Activated naive CD4-positive, alpha-beta T cell treated with anti-CD3 and anti-CD28 coated beads, Interleukin-2, amount 50 U/mL, for 24 hours (primary cell): ENCODE measurements around the gene ANAPC1.
A peak's percentile ranks its signal among the peaks of the same experiment; 100 is the strongest.
"Not testable (repeated sequence)": the region's sequence is repeated elsewhere in the genome, so short reads cannot be mapped to it uniquely, and the experiment has no call there.

Experiments used
- H3K27ac Mint-ChIP-seq: one replicate; pipeline ENCODE4 v1.8.0; 2021; ENCODE audit warnings: mild to moderate bottlenecking, mixed read lengths
- H3K27me3 Mint-ChIP-seq: one replicate; pipeline ENCODE4 v1.8.0; 2021; ENCODE audit warnings: mixed read lengths
- H3K36me3 Mint-ChIP-seq: one replicate; pipeline ENCODE4 v1.8.0; 2021; ENCODE audit warnings: mixed read lengths
- H3K4me1 Mint-ChIP-seq: one replicate; pipeline ENCODE4 v1.8.0; 2021; ENCODE audit warnings: mixed read lengths
- H3K4me3 Mint-ChIP-seq: one replicate; pipeline ENCODE4 v1.8.0; 2021; ENCODE audit warnings: mild to moderate bottlenecking, mixed read lengths
- H3K9me3 Mint-ChIP-seq: one replicate; pipeline ENCODE4 v1.8.0; 2021; ENCODE audit warnings: mixed read lengths

ANAPC1 gene

GRCh38 chr2:111735420-111735819 lies 148.6 kb downstream of the ANAPC1 start:
- not testable (repeated sequence) for H3K4me3 Mint-ChIP-seq, H3K9me3 Mint-ChIP-seq, H3K27me3 Mint-ChIP-seq, H3K36me3 Mint-ChIP-seq, H3K4me1 Mint-ChIP-seq
- peak overlapping the region; percentile 12 for H3K27ac Mint-ChIP-seq

GRCh38 chr2:111729812-111730458 lies 154.1 kb downstream of the ANAPC1 start:
- H3K9me3 Mint-ChIP-seq, H3K27me3 Mint-ChIP-seq, H3K4me1 Mint-ChIP-seq, H3K36me3 Mint-ChIP-seq, H3K27ac Mint-ChIP-seq, H3K4me3 Mint-ChIP-seq: not testable (repeated sequence)

- H3K9me3 Mint-ChIP-seq, H3K27me3 Mint-ChIP-seq, H3K4me3 Mint-ChIP-seq, H3K4me1 Mint-ChIP-seq, H3K36me3 Mint-ChIP-seq, H3K27ac Mint-ChIP-seq: not testable (repeated sequence)
Observed at GRCh38 chr2:111727611-111728110, 156.3 kb downstream of the ANAPC1 start.

GRCh38 chr2:111725742-111726141 lies 158.3 kb downstream of the ANAPC1 start:
- not testable (repeated sequence) for H3K9me3 Mint-ChIP-seq, H3K4me1 Mint-ChIP-seq

GRCh38 chr2:111719610-111720009 lies 164.4 kb downstream of the ANAPC1 start:
- not testable (repeated sequence) for H3K4me1 Mint-ChIP-seq, H3K27ac Mint-ChIP-seq, H3K9me3 Mint-ChIP-seq, H3K36me3 Mint-ChIP-seq, H3K27me3 Mint-ChIP-seq, H3K4me3 Mint-ChIP-seq

More at GRCh38 chr2:111725742-111726141, 158.3 kb downstream of the ANAPC1 start:
- H3K36me3 Mint-ChIP-seq, H3K27ac Mint-ChIP-seq, H3K4me3 Mint-ChIP-seq, H3K27me3 Mint-ChIP-seq: not testable (repeated sequence)
